ENCODE measurements around the gene MRM2.

MRM2 gene

DNA sequence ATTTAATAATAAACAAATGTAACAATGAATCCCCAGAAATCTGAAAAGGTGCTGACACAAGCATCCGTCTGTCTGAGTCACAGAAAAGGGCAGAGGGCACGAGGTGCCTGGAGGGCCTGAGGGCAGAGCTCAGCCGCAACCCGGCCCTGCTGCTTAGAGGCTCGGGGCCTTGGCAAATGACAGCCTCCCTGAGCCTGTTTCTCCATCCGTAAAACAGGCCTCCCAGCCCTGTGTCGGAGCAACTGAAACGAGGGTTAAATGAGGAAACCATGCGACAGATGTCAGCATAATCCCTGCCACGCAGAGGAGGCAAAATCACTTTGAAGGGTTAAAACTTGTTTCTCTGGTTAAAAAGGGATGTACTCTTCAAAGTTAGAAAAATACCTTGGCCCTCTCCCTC, 24.9 kb upstream of the MRM2 start:
- DNase-seq (ENCODE audit: low spot score) = peak; percentile 67

DNA sequence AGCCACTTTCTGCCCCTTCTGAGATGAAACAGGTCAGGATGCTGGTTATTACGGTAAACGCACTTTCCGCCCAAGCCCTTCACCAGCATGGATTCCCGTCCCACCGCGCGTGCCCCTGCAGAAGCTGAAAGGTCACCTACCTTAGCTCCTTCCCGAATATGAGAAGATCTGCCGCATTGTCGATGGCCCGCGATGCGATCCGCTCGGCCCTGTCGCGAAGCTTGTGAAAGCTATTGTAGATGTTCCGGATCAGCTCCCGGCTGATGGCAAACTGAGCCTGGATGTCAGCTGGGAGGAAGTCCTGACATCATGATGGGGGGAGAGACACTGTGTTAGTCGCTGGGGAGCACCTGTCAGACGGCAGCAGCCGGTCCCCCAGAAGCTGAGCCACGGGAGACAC, 22.2 kb upstream of the MRM2 start:
- no peak for DNase-seq (ENCODE audit: low spot score)

DNA sequence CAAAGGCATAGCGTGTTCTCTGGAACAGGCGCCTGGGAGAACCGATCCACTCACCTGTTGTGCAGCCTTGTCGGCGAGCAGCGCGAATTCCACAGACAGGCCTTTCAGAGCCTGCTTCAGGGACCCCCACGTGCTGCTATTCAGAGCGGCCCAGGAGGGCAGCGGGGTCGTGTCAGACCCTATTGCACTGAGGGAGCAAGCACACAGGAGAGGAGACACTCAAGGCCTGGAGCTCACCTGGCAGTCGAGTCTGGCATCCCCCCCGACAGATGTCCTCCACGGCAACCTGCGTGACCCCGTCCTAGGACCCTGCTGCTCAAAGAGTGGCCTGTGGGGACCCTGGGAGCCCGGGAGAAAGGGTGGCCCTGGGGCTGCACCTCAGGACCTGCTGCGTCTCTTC, 21.2 kb upstream of the MRM2 start:
- no peak for DNase-seq (ENCODE audit: low spot score)

DNA sequence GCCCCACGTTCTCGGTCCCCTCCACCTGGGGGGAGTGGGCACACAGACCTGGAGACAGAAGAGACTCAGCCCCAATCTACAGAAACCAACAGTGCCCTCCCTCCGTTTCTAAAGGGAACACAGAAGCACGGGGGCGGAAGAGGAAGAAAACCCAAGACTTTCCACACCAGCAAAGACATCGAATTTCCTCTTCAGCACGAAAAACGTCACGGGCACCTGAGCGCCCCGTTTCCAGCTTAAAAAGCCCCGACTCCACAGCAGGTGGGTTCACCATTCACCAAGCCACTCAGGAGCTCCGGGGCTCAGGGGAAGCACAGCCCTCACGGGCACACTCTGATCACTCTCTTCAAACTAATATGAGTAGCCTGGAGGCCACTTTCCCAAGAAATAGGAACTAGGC, 19.6 kb upstream of the MRM2 start:
- no peak for DNase-seq (ENCODE audit: low spot score)

DNA sequence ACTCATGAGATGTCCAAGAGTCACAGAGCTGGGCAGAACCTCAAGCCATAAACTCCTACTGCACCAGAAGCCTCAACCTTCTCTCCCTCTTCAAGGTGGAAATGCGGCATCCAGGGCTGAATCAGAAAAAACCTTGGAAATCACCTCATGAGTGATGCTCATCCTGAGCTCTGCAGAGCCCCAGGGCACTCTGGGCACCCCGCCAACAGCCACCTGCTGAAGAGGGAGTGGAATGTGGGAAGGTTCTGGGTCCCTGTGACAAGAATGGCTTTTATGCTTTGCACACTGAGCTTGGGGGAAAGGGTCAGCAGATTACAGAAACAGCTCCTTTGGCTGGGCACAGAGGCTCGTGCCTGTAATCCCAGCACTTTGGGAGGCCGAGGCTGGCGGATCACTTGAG, 18.8 kb upstream of the MRM2 start:
- DNase-seq (ENCODE audit: low spot score) = no peak

DNA sequence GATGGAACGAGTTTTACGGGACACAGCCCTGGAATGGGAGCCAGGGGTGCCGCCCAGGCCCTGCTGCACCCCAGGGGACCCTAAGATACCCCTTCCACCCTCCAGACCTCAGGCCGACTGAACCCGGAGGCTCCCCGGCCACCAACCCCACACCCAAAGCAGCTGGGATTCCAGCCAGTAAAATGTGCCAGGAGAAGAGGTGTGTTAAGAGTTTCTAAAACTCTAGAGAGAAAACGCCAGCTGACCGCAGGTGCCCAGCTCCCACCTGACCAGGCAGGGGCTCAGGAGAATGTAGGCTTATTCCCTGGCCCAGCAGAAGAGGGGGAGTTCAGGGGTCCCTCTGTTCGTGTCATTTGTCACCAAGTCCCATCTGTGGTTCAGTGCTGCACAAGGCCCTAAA, 17.5 kb upstream of the MRM2 start:
- no peak for DNase-seq (ENCODE audit: low spot score)

DNA sequence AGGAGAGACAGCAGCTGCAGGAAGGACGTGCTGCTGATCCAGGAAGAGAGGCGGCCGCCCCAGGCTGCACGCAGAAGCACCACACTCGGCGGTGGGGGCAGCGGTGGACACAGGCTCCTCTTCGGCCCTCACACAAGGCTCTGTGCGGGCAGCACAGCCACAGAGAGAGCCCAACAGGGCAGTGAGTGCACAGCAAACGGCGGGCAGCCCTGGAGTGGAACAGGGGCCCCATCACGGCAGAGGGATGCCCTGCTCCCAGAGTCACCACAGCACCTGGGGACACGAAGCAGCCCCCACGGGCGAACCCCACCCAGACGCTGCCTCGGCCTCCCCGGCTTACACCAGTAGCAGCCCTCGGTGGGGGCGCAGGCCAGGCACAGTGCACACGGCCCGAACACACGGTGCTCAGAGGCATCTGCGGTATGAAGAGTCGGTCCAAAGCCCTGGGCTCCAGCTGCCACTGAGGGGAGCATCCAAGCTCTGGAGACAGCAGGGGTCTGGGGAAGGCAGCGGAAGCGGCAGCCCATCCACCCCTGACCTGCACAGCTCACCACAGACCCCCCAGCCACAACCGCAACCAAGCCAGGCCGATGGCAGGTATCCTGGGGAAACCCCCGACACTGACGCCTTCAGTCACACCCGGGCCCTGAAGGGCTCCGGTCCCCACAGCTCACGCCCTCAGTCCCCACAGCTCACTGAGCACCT, 16.8 kb upstream of the MRM2 start:
- no peak for DNase-seq (ENCODE audit: low spot score)

DNA sequence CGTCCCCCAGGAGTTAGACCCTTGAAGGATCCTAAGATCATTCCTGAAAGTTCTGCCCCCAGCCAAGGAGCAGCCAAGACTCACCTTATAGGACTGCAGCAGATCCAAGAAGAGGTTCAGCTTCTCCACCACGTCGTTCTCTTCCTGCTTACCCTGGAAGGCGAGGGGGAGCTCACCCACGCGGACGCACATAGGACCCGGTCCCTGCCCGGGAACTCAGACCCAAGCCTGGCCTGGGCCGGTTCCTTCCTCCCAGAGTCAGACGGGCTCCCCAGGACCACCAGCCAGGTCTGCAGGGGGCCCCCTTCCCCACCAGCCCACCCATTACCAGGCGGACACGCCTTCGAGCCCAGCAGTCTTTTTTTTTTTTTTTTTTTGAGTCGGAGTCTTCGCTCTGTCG, 15.6 kb upstream of the MRM2 start:
- DNase-seq (ENCODE audit: low spot score) = no peak

DNA sequence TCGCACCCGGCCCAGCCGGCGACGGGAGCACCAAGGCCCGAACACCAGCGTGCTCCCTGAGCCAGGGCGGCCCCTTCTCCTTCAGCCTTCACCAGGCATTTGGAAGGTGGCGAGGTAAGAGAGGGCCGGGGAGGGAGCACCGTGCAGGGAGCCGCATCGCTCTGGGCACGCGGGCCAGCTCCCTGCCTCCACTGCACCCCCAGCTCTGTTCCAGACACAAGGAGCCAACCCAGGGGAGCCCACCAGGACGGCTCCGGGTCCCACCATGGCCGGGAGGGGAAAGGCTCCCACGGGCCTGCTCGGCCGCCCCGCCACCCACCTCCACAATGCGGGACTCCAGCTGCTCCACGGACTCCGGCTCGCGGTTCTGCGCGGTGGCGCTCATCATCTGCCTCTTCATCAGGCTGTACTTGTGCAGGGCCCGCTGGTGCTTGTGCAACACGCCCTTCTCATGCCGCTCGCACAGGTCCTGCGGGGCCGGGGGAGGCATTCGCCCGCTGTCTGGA, 15.1 kb upstream of the MRM2 start:
- DNase-seq (ENCODE audit: low spot score) = no peak

DNA sequence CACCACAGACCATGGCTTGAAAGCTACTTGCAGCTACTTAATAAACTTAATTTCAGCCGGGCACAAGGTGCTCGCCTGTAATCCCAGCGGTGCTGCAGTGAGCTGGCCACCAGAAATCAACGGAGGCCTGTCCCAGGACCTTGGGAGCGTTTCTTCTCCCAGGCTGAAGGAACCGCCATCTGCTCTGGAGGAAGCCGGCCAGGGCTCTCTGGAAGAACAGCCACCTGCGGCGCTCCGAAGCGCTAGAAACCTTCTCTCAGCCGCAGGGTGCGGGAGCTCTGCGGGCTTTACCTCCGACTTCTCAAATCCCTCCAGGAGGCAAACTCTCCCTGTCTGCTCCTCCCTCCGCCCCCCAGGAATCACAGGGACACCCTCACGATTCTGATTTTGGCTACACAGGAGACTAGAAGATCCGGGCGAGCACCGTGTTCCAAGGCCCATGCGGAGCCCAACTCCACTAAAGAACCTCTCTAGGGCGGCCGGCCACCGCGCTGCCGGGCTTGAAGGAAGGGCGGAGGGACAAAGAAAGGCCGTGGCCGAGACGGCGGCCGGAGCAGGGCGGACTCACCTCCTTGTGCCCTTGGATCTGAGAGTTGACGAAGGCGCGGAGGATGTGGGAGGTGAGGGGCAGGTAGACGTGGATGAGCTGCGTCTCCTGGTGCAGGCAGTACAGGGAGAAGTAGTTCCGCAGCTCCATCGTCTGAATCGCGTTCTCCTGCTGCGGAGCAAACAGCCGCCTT, 14.5 kb upstream of the MRM2 start:
- no peak for DNase-seq (ENCODE audit: low spot score)

DNA sequence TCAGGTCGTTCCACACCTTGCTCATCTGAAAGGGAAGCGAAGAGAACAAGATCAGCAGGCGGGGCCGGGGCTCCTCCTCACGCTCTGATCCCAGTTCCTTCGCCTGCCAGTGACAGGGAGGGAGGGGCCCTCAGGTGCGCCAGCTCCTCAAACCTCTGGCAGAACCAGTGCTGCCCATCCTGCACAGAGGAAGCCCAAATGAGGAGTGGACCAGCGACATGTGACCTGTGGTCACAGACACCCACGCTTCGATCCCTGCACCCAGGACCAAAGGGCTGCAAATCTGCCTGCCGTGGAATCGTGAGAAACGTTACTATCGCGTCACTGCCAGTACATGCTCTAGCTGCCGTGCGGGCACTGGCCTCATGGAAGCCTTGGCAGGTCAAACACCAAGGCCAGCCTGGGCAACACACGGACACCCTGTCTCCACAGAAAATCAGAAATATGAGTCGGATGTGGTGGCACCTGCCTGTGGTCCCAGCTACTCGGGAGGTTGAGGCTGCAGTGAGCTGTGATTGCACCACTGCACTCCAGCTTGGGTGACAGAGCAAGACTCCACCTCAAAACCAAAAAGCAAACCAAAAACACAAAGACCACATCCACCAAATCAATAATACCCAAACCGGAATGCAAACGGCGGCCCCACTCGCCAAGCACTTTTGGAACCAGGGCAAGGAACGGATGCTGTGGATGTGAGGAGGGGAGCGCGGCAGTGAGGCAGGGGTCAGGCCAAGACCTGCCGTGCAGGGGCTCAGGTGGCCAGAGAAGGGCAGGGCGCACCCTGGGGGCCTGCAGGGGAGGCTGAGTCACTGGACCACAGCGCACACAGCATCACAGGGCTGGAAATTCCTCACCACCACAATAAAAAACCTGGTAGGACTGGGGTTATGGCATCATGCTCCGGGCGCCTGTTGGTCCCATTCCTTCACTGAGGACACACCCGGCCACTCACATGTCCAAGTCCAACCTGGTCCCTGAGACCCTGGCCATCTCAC, 13.4 kb upstream of the MRM2 start:
- DNase-seq (ENCODE audit: low spot score) = no peak

DNA sequence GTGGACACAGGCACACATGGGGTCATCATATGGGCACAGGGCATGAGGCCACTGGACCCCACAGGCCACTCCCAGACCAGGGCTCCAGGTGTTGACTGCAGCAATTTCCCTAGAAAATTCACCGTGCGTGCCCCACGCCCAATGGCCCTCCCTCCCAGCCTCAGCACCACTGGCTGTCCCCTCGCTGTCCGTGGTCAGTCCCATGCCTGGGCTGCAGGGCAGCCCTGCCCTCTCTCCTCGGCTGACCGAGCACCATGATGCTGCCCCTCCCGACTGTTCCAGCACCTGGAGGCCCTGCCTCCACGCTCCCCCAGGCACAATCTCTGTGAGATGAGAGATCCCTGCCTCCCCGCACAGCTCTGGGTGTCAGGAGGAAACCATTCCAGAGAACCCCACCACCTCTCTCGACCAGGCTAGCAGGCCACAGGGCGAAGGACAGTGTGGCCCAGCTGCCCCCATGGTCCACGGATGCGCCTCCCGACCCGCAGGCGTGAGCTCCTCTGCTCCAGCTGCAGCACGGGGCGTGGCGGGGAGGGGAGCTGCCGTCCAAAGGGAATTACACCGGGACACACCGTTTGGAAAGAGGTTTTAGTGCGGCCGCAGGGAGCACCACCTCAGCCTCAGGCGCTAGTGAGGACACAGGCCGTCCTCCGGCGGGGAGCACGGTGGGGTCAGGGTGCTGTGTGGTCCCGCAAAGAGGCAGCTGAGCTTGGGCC, 12.6 kb upstream of the MRM2 start:
- no peak for DNase-seq (ENCODE audit: low spot score)

DNA sequence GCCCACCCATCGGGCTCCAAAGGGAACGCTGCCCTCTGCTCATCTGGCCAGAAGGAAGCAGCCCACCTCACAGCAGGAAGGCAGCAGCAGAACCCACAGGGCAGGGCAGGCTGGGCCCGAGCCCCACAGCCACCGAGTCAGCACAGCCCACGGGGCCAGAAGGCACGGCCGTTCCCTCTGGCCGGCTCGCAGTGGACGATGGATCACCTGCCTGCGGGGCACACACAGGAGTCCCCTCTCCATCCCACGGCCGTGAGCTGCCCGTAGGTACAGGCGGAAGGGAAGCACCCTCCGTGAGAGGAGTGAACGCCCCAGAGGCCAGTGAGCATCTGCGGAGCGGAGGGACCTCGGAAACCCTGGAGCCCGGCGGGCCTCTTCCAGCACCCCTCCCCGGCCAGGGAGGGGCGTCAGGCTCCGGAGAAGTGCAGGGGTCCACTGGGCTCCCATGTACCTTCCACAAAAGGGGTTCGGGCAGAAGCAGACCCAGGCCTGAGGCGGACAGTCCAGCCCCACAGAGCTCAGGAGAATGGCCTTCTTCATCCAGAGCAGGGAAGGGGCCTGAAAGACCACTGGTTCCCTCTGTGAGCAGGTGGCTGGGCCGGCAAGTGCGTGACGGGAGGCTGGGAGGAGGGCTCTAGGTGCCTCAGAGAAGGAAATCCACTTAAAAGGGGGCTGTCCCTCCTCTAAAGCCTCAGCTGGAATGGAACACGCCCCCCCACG, 11.7 kb upstream of the MRM2 start:
- DNase-seq (ENCODE audit: low spot score) = no peak

DNA sequence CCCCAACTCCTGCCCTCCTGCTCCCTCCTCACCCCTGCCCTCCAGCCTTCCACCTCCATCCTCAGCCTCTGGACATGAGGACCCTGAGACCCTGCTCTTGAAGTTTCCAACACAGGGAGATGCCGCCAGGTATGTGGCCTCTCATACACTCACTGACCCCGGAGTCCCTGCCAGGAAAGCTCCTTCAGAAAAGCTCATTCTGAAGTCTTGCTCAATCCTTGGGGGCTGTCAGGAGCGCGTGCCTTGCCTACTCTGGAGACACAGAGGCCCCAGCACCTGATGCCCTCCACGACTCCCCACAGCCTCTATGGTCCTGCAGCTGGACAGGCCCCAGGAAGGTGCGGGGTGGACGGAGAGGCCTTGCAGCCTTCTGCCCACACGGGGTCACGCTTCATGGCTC, 11.0 kb upstream of the MRM2 start:
- DNase-seq (ENCODE audit: low spot score) = no peak

DNA sequence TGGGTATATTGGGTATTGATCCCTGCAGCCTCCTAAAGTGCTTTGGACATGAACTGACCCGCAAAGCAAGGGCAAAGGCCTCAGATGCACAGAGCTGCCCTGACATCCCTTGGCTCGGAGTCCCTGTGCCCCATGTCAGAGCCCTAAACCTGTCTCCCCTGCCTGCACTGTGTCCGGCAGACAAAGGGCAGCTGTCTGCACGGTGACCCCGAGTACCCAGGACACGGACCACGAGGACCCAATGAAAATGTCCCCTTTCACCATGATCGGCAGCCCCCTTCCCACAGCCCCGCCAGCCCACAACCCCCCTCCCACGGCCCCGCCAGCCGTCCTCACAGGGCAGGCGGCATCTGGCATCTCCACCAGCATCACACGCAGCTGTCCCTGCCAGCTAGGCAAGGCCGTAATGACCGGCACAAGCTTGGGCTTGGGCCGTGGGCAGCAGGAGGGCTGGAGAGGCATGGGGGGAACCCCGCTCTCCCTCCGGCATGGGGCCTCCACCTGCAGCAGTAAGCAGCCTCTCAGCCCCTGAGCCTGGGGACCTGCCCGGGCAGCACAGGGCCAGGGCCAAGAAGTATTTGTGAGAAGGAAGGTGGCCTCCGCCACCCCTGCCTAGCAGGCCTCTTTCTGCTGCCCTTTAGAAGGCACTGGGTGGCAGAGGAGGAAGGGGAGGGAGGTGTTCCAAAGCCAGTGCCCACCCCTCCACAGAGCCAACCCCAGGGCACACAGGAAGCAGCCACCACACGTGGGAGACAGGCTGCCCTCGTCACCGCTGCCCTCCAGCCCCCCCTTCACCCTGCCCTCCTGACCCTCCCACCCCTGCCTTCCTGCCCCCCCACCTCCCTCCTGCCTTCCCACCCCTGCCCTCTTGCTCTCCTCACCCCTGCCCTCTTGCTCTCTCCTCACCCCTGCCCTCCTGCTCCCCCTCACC, 10.1 kb upstream of the MRM2 start:
- no peak for DNase-seq (ENCODE audit: low spot score)

DNA sequence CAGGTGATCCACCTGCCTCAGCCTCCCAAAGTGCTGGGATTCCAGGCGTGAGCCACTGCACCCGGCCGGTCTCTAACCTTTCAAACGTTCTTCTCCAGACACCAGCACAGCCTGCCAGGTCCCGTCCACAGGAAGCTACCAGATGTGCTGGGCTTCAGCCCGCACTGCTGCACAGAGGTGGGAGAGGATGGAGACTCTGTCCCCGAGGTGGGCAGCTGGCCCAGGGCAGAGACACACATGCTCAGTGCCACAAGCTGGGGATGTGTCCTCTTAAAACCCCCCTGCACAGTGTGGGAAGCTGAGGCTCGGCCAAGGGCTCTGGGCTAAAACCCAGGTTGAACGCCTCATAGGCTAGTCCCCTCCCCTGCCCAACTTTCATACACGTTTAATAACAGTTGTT, 9.4 kb upstream of the MRM2 start:
- DNase-seq (ENCODE audit: low spot score) = no peak

DNA sequence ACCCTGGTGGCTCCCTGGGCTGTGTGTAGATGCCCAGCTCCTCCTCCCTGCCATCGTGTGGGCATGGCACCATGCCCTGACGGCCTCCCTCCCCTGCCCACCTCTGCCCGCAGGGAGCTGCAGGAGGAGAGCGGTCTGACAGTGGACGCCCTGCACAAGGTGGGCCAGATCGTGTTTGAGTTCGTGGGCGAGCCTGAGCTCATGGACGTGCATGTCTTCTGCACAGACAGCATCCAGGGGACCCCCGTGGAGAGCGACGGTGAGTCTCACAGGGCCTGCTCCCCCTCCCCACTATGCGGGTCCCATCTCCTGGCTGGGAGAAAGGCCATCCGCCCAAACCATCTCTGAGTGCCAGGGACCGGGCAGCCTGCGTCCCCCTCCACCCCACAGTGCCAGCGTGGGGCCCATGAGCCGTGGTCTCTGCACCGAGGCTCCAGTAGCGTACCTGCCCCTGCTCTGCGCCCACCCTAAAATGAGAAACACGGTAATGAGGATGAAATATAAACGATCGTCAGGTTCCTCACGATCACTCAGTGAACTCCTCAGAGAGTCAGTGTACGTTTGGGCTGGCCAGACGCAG, 7.8 kb upstream of the MRM2 start:
- no peak for DNase-seq (ENCODE audit: low spot score)

DNA sequence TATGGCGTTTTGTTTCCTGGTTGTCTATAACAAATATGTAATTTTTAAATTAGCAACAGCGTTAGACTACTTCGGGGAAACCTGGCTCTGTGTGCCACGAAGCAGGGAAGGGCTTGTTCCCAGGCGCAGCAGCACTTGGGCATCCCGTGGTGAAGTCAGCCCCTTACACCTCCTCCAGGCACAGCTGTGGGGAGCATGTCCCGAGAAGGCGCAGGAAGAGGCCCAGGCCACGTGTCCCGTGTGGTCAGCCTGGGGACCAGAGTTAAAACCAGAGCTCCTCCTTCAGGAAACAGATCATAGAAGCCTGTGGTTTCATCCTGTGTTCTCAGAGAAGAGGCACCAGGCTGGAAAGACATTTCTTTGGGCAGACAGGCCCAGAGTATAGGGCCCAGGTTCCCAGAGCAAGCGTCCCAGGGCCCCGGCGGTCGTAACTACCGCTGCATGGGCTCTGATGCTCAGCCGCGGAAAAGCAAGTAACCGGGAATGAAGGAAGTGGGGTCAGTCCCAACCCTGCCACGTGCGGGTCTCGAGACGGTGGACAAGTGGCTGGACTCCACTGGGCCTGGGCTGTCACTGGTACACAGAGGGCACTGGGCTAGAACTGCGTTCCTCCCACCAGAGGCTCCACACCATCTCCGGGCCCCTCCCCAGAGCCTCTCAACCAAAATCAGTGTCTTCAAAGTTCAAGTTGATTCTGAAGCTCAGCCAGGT, 7.1 kb upstream of the MRM2 start:
- DNase-seq (ENCODE audit: low spot score) = peak; percentile 96

Data from AG08396 (cell line).